ENCODE results near the gene ATE1.

ATE1 gene

GRCh38 chr10:121854809-121855445 is 72.9 kb downstream of the ATE1 start:
- no peaks in the 10 kb centered on the region for H3K9me3 ChIP-seq (ENCODE audit: control insufficient read depth, low read length)
- no peaks in the 10 kb centered on the region for H3K4me1 ChIP-seq (ENCODE audit: control insufficient read depth, insufficient read depth, low read length, poor library complexity, severe bottlenecking)
- no peaks in the 10 kb centered on the region for H3K27me3 ChIP-seq (replicated peaks; ENCODE audit: control insufficient read depth, insufficient read depth, low read length, poor library complexity, severe bottlenecking)
- no peak for DNase-seq
- no peak overlapping the region for H3K4me3 ChIP-seq (ENCODE audit: insufficient read depth, low read depth, low read length, poor library complexity, severe bottlenecking)
- H3K36me3 ChIP-seq (ENCODE audit: control insufficient read depth, insufficient read depth, low read length), result no peaks in the 10 kb centered on the region
- H3K27ac ChIP-seq (ENCODE audit: insufficient read depth, low read length, poor library complexity, severe bottlenecking), result no peak overlapping the region

- no peak overlapping the region for H3K27ac ChIP-seq (ENCODE audit: insufficient read depth, low read length, poor library complexity, severe bottlenecking)
- H3K36me3 ChIP-seq (ENCODE audit: control insufficient read depth, insufficient read depth, low read length), result no peaks in the 10 kb centered on the region
- no peak for DNase-seq
Measured at GRCh38 chr10:121853950-121854349, 73.9 kb downstream of the ATE1 start.

GRCh38 chr10:121851786-121852185 is 76.0 kb downstream of the ATE1 start:
- H3K4me3 ChIP-seq (ENCODE audit: insufficient read depth, low read depth, low read length, poor library complexity, severe bottlenecking), result no peak overlapping the region
- no peak overlapping the region for H3K27ac ChIP-seq (ENCODE audit: insufficient read depth, low read length, poor library complexity, severe bottlenecking)
- no peaks in the 10 kb centered on the region for H3K36me3 ChIP-seq (ENCODE audit: control insufficient read depth, insufficient read depth, low read length)
- H3K27me3 ChIP-seq (replicated peaks; ENCODE audit: control insufficient read depth, insufficient read depth, low read length, poor library complexity, severe bottlenecking), result no peaks in the 10 kb centered on the region
- DNase-seq, result no peak
- no peaks in the 10 kb centered on the region for H3K9me3 ChIP-seq (ENCODE audit: control insufficient read depth, low read length)
- H3K4me1 ChIP-seq (ENCODE audit: control insufficient read depth, insufficient read depth, low read length, poor library complexity, severe bottlenecking), result no peaks in the 10 kb centered on the region

More at GRCh38 chr10:121853950-121854349, 73.9 kb downstream of the ATE1 start:
- no peaks in the 10 kb centered on the region for H3K9me3 ChIP-seq (ENCODE audit: control insufficient read depth, low read length)
- H3K27me3 ChIP-seq (replicated peaks; ENCODE audit: control insufficient read depth, insufficient read depth, low read length, poor library complexity, severe bottlenecking), result no peaks in the 10 kb centered on the region
- H3K4me3 ChIP-seq (ENCODE audit: insufficient read depth, low read depth, low read length, poor library complexity, severe bottlenecking), result no peak overlapping the region
- H3K4me1 ChIP-seq (ENCODE audit: control insufficient read depth, insufficient read depth, low read length, poor library complexity, severe bottlenecking), result no peaks in the 10 kb centered on the region

GRCh38 chr10:121848082-121848481 is 79.7 kb downstream of the ATE1 start:
- Histone ChIP-seq H3K9me3 (ENCODE audit: control insufficient read depth, low read length) (no peaks in the 10 kb centered on the region), H3K4me1 (ENCODE audit: control insufficient read depth, insufficient read depth, low read length, poor library complexity, severe bottlenecking) (no peaks in the 10 kb centered on the region), H3K27me3 (replicated peaks; ENCODE audit: control insufficient read depth, insufficient read depth, low read length, poor library complexity, severe bottlenecking) (no peaks in the 10 kb centered on the region), H3K36me3 (ENCODE audit: control insufficient read depth, insufficient read depth, low read length) (no peaks in the 10 kb centered on the region), H3K27ac (ENCODE audit: insufficient read depth, low read length, poor library complexity, severe bottlenecking) (no peak overlapping the region), H3K4me3 (ENCODE audit: insufficient read depth, low read depth, low read length, poor library complexity, severe bottlenecking) (no peak overlapping the region)
- no peak for DNase-seq

GRCh38 chr10:121846555-121846954 is 81.3 kb downstream of the ATE1 start:
- Histone ChIP-seq H3K27ac (ENCODE audit: insufficient read depth, low read length, poor library complexity, severe bottlenecking) (no peak overlapping the region), H3K4me1 (ENCODE audit: control insufficient read depth, insufficient read depth, low read length, poor library complexity, severe bottlenecking) (no peaks in the 10 kb centered on the region), H3K36me3 (ENCODE audit: control insufficient read depth, insufficient read depth, low read length) (no peaks in the 10 kb centered on the region), H3K9me3 (ENCODE audit: control insufficient read depth, low read length) (no peaks in the 10 kb centered on the region), H3K4me3 (ENCODE audit: insufficient read depth, low read depth, low read length, poor library complexity, severe bottlenecking) (no peak overlapping the region), H3K27me3 (replicated peaks; ENCODE audit: control insufficient read depth, insufficient read depth, low read length, poor library complexity, severe bottlenecking) (no peaks in the 10 kb centered on the region)
- DNase-seq, result no peak

DNA sequence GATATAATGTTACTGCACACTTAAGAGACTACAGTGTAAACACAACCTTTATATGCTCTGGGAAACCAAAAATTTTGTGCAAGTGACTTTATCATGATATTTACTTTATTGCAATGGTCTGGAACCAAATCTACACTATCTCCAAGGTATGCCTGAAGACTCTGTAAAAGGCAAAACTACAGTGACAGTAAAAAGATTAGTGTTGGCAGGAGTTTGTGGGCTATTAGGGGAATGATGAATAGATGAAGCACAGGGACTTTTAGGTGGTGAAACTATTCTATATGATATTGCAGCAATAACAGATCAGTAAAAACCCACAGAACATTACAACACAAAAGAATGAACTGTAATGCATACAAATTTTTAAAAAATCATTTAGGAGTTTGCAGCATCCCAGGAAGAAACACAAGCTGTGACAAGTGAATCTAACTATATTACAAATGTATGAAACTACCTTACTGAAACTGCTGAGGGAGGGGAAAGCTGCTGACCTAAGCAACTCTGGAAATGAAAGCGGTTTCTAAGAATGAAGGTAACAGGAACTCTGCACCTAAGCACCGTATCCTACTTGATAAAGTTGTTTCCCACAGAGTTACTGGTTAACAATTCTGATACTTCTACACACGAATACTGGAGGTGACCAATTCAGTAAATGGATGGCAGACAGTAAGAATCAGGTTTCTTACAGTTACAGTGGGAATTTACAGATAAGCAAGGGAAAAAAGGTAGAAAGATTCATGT is 82.6 kb downstream of the ATE1 start:
- no peaks in the 10 kb centered on the region for H3K4me1 ChIP-seq (ENCODE audit: control insufficient read depth, insufficient read depth, low read length, poor library complexity, severe bottlenecking)
- no peak overlapping the region for H3K4me3 ChIP-seq (ENCODE audit: insufficient read depth, low read depth, low read length, poor library complexity, severe bottlenecking)
- no peak for DNase-seq
- H3K27me3 ChIP-seq (replicated peaks; ENCODE audit: control insufficient read depth, insufficient read depth, low read length, poor library complexity, severe bottlenecking), result no peaks in the 10 kb centered on the region
- H3K36me3 ChIP-seq (ENCODE audit: control insufficient read depth, insufficient read depth, low read length), result no peaks in the 10 kb centered on the region
- no peak overlapping the region for H3K27ac ChIP-seq (ENCODE audit: insufficient read depth, low read length, poor library complexity, severe bottlenecking)
- H3K9me3 ChIP-seq (ENCODE audit: control insufficient read depth, low read length), result no peaks in the 10 kb centered on the region

- Histone ChIP-seq H3K27ac (ENCODE audit: insufficient read depth, low read length, poor library complexity, severe bottlenecking) (no peak overlapping the region), H3K27me3 (replicated peaks; ENCODE audit: control insufficient read depth, insufficient read depth, low read length, poor library complexity, severe bottlenecking) (no peaks in the 10 kb centered on the region), H3K36me3 (ENCODE audit: control insufficient read depth, insufficient read depth, low read length) (no peaks in the 10 kb centered on the region), H3K4me3 (ENCODE audit: insufficient read depth, low read depth, low read length, poor library complexity, severe bottlenecking) (no peak overlapping the region), H3K4me1 (ENCODE audit: control insufficient read depth, insufficient read depth, low read length, poor library complexity, severe bottlenecking) (no peaks in the 10 kb centered on the region), H3K9me3 (ENCODE audit: control insufficient read depth, low read length) (no peaks in the 10 kb centered on the region)
- no peak for DNase-seq
Measured at GRCh38 chr10:121844537-121844936, 83.3 kb downstream of the ATE1 start.

GRCh38 chr10:121843379-121843778 is 84.5 kb downstream of the ATE1 start:
- DNase-seq, result no peak
- no peaks in the 10 kb centered on the region for H3K4me1 ChIP-seq (ENCODE audit: control insufficient read depth, insufficient read depth, low read length, poor library complexity, severe bottlenecking)
- no peak overlapping the region for H3K4me3 ChIP-seq (ENCODE audit: insufficient read depth, low read depth, low read length, poor library complexity, severe bottlenecking)
- no peaks in the 10 kb centered on the region for H3K9me3 ChIP-seq (ENCODE audit: control insufficient read depth, low read length)
- no peaks in the 10 kb centered on the region for H3K27me3 ChIP-seq (replicated peaks; ENCODE audit: control insufficient read depth, insufficient read depth, low read length, poor library complexity, severe bottlenecking)
- H3K27ac ChIP-seq (ENCODE audit: insufficient read depth, low read length, poor library complexity, severe bottlenecking), result no peak overlapping the region
- H3K36me3 ChIP-seq (ENCODE audit: control insufficient read depth, insufficient read depth, low read length), result no peaks in the 10 kb centered on the region

GRCh38 chr10:121841862-121842261 is 86.0 kb downstream of the ATE1 start:
- Histone ChIP-seq H3K4me3 (ENCODE audit: insufficient read depth, low read depth, low read length, poor library complexity, severe bottlenecking) (no peak overlapping the region), H3K9me3 (ENCODE audit: control insufficient read depth, low read length) (no peaks in the 10 kb centered on the region), H3K4me1 (ENCODE audit: control insufficient read depth, insufficient read depth, low read length, poor library complexity, severe bottlenecking) (no peaks in the 10 kb centered on the region), H3K36me3 (ENCODE audit: control insufficient read depth, insufficient read depth, low read length) (no peaks in the 10 kb centered on the region), H3K27ac (ENCODE audit: insufficient read depth, low read length, poor library complexity, severe bottlenecking) (no peak overlapping the region), H3K27me3 (replicated peaks; ENCODE audit: control insufficient read depth, insufficient read depth, low read length, poor library complexity, severe bottlenecking) (no peaks in the 10 kb centered on the region)
- no peak for DNase-seq

DNA sequence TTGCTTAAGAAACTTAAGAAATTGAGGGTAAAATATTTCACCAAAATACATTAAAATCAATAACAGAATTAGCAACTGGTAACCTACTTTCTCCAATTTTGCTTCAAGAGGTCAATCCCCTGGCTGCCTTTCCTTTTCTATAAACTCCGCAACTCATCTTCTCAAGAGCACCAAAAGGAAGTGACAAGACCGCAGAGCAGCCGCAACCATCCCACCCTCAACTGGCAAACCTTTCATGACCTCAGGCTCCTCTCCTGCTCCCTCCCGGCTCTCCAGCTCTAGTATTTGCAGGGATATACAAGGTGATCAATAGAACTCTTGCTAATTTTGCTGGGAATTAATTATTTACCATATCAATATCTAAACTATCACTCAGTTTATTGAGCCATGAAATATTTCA is 88.9 kb downstream of the ATE1 start:
- H3K27ac ChIP-seq (ENCODE audit: insufficient read depth, low read length, poor library complexity, severe bottlenecking), result no peak overlapping the region
- peaks cover 12% of the 10 kb centered on the region for H3K36me3 ChIP-seq (ENCODE audit: control insufficient read depth, insufficient read depth, low read length)
- H3K4me1 ChIP-seq (ENCODE audit: control insufficient read depth, insufficient read depth, low read length, poor library complexity, severe bottlenecking), result no peaks in the 10 kb centered on the region
- H3K4me3 ChIP-seq (ENCODE audit: insufficient read depth, low read depth, low read length, poor library complexity, severe bottlenecking), result no peak overlapping the region
- no peak for DNase-seq
- H3K9me3 ChIP-seq (ENCODE audit: control insufficient read depth, low read length), result no peaks in the 10 kb centered on the region
- no peaks in the 10 kb centered on the region for H3K27me3 ChIP-seq (replicated peaks; ENCODE audit: control insufficient read depth, insufficient read depth, low read length, poor library complexity, severe bottlenecking)
